Lower lobe of right lung (tissue), 2 donors: ENCODE measurements around the gene DIPK1B. TPM values are rescaled to one million over a fixed set of nuclear protein-coding genes. Genes with fewer than 3 reads are reported as not detected.

Source experiments
- ATAC-seq, 2 donors: fragments of 200-7000 bp; cut with Tn5 transposase; one replicate each; pipeline ENCODE4 v1.9.1; 2020 to 2022; ENCODE audit warnings: mild to moderate bottlenecking in 2 of 2, moderate library complexity in 2 of 2
- DNase-seq: peaks from one replicate; pipeline ENCODE4 v3.0.0-alpha.2; 2020
- H3K27ac ChIP-seq: fragments of 200-600 bp; one replicate; pipeline ENCODE4 v1.8.0; 2022
- H3K27me3 ChIP-seq: fragments of 200-600 bp; one replicate; pipeline ENCODE4 v1.8.0; 2022; ENCODE audit warnings: low read depth
- H3K36me3 ChIP-seq: fragments of 200-600 bp; one replicate; pipeline ENCODE4 v1.8.0; 2022; ENCODE audit warnings: mild to moderate bottlenecking
- H3K4me1 ChIP-seq: fragments of 200-600 bp; one replicate; pipeline ENCODE4 v1.8.0; 2022
- H3K4me3 ChIP-seq: fragments of 200-600 bp; one replicate; pipeline ENCODE4 v1.8.0; 2022; ENCODE audit warnings: mild to moderate bottlenecking
- H3K9me3 ChIP-seq: fragments of 200-600 bp; one replicate; pipeline ENCODE4 v1.8.0; 2022
- CTCF ChIP-seq: fragments of 200-600 bp; IDR thresholded peaks from one replicate; pipeline ENCODE4 v1.8.0; 2022; ENCODE audit warnings: antibody characterized with exemption, mild to moderate bottlenecking
- intact Hi-C: fragments of 100-400 bp; cut with DNase I; formaldehyde crosslinking; loops from one replicate; pipeline ENCODE4 v1.11.0; 2022
- total RNA-seq: library from RNA; stranded (reverse); fragmentation: NEBNext Ultra II Directional; extraction: Animal tissue kit (Norgen Biotek cat#: 25700); gene quantifications from one replicate; pipeline ENCODE4 v1.2.1, GENCODE V29; 2021
- donor health status: DM: no; HTN: yes; CAD: no; lungs with severe emphysema.

Gene DIPK1B
- total RNA-seq, 1 donor from 2014 or later: 15.1 TPM

- intact Hi-C loops: no loop called here
- peak overlapping the region; percentile 29 for H3K4me3 ChIP-seq
- TF ChIP-seq CTCF: no peak
- H3K36me3 ChIP-seq: no peaks in the 10 kb centered on the region
- DNase-seq: no peak
- ATAC-seq: peak; percentile 33 to 38
- H3K4me1 ChIP-seq: peaks cover 23% of the 10 kb centered on the region
- no peaks in the 10 kb centered on the region for H3K9me3 ChIP-seq
- H3K27me3 ChIP-seq: peaks cover 38% of the 10 kb centered on the region
- no peak overlapping the region for H3K27ac ChIP-seq
These were observed 29.7 kb downstream of the DIPK1B start for GRCh38 chr9:136741883-136742571.

DNA sequence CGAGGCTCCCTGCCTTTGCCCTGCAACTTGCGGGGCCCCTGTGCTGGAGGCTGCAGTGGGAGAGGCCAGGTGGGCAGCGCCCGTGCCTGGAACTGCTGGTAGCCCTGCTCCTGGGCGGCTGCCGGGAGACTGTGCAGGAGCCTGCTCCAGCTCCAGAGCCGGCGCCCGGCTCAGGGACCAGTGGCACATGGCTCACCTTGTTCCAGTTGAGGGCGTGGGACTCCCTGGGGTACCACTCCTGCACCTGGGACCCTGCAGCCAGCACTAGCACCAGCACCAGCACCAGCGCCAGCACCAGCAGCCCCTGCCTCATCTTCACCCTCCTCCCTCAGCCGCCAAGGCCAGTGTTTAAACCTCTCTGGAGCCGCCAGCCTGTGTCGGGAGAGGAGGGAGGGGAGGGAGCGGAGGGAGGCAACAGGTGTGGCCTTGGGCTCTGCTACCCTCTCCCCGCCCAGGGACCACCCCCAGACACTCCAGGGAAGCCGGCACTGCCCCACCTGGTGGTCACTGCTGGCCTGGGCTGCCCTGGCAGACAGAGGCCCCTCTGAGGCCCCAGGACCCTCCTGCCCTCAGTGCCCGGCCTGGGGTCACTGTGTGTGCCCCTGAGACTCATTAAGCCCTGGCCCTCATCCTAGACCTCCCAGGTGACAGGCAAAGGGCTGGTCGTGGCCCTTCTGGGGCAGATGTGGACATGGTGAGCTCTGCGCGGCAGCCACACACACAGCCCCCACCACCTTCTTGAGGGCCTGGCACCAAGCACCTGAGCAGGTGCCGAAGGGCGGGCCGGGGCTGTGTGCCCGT, 30.4 kb downstream of the DIPK1B start, which contains the start of gene LCN10:
LCN10 (minus strand) TSS at position 350 of the 801 bp plus-strand sequence; CDS start at position 313, 37 bp downstream.
- H3K27ac ChIP-seq: no peak within 1 kb of the TSS
- H3K36me3 ChIP-seq: no peaks in the 10 kb centered on the region
- no peaks in the 10 kb centered on the region for H3K9me3 ChIP-seq
- peak within 1 kb of the TSS; percentile 29 for H3K4me3 ChIP-seq
- H3K27me3 ChIP-seq: peaks cover 38% of the 10 kb centered on the region
- H3K4me1 ChIP-seq: peaks cover 23% of the 10 kb centered on the region
- TF ChIP-seq CTCF: peak; percentile 36
- ATAC-seq (peak; percentile 18 to 26), DNase-seq (no peak)
- intact Hi-C loops: no loop called here

- intact Hi-C loops: no loop called here
- H3K9me3 ChIP-seq: no peaks in the 10 kb centered on the region
- TF ChIP-seq CTCF: no peak
- DNase-seq: no peak
- ATAC-seq: no peak
- no peak overlapping the region for H3K27ac ChIP-seq
- H3K27me3 ChIP-seq: peaks cover 38% of the 10 kb centered on the region
- H3K36me3 ChIP-seq: no peaks in the 10 kb centered on the region
- no peak overlapping the region for H3K4me3 ChIP-seq
- peaks cover 29% of the 10 kb centered on the region for H3K4me1 ChIP-seq
These were observed 31.4 kb downstream of the DIPK1B start for GRCh38 chr9:136743639-136744211.

GRCh38 chr9:136744773-136745172, 32.4 kb downstream of the DIPK1B start:
- Histone ChIP-seq H3K4me1 (peaks cover 37% of the 10 kb centered on the region), H3K9me3 (no peaks in the 10 kb centered on the region), H3K27me3 (peaks cover 43% of the 10 kb centered on the region), H3K4me3 (no peak overlapping the region), H3K36me3 (no peaks in the 10 kb centered on the region), H3K27ac (no peak overlapping the region)
- intact Hi-C loops: no loop called here
- ATAC-seq (no peak), DNase-seq (no peak)
- TF ChIP-seq CTCF: no peak

DNA sequence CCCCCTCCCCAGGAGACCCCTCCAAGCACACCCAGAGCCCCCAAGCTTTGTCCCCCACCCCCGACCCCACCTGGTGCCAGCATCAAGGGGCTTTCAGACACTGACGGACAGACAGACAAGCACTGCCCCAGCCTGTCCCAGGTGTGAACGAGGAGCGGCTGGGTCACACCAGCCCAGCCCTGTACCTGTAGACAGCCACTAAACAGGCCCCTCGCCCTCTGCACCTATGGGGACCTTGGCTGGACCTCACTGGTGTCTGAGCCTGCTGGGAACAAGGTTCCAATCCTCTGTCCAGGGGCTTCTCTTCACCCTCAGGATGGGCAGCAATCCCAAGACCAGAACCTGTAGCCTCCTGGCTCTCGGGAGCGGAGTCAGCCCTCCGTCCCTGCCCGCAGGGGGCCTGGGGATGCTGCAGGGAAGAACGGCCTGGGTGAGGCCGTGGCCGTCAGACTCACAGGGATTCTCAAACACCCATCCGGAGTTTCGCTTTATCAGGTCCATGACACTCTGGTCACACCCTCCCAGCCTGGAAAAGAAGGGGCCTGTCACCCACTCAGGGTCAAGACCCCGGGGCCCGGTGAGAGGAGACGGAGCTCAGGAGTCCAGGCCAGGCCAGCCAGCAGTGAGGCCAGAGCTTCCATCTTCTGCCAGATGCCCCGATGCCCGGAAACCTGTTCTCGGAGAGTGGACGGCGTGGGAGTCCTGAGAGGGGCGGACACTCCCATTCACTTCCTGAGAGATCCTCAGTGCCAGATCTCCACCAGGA, 33.2 kb downstream of the DIPK1B start:
- ATAC-seq (no peak), DNase-seq (no peak)
- Histone ChIP-seq H3K4me1 (peaks cover 37% of the 10 kb centered on the region), H3K36me3 (no peaks in the 10 kb centered on the region), H3K4me3 (peak overlapping the region; percentile 23), H3K9me3 (no peaks in the 10 kb centered on the region), H3K27me3 (peaks cover 37% of the 10 kb centered on the region), H3K27ac (no peak overlapping the region)
- intact Hi-C loops: no loop called here
- no peak for TF ChIP-seq CTCF
